IgD-negative memory B cell (primary cell): ENCODE data around the gene RBM12. TPM values are rescaled to one million over a fixed set of nuclear protein-coding genes. Genes with fewer than 3 reads are reported as not detected.
A peak's percentile ranks its signal among the peaks of the same experiment; 100 is the strongest.
"Not testable (repeated sequence)": the region's sequence is repeated elsewhere in the genome, so short reads cannot be mapped to it uniquely, and the experiment has no call there.

Source experiments
- H3K27ac Mint-ChIP-seq, 3 donors: one replicate each; pipeline ENCODE4 v1.8.0; 2020 to 2022; ENCODE audit warnings: mild to moderate bottlenecking in 3 of 3, mixed read lengths in 3 of 3, moderate library complexity in 1 of 3
- H3K27me3 Mint-ChIP-seq: one replicate; pipeline ENCODE4 v1.8.0; 2021; ENCODE audit warnings: mixed read lengths
- H3K36me3 Mint-ChIP-seq: one replicate; pipeline ENCODE4 v1.8.0; 2020; ENCODE audit warnings: mild to moderate bottlenecking, mixed read lengths
- H3K4me1 Mint-ChIP-seq, 3 donors: one replicate each; pipeline ENCODE4 v1.8.0; 2020 to 2022; ENCODE audit warnings: mixed read lengths in 3 of 3, mild to moderate bottlenecking in 1 of 3
- H3K4me3 Mint-ChIP-seq, 4 donors: one replicate each; pipeline ENCODE4 v1.8.0; 2020 to 2022; ENCODE audit warnings: mild to moderate bottlenecking in 4 of 4, mixed read lengths in 4 of 4, moderate library complexity in 3 of 4
- H3K9me3 Mint-ChIP-seq, 3 donors: one replicate each; pipeline ENCODE4 v1.8.0; 2020 to 2021; ENCODE audit warnings: mixed read lengths in 3 of 3, mild to moderate bottlenecking in 1 of 3
- polyA plus RNA-seq: library from polyadenylated mRNA; unstranded; fragments of 300-500 nt; fragmentation: Illumina TruSeq; gene quantifications from one replicate; pipeline ENCODE4 v1.2.3, GENCODE V29; 2021

RBM12 gene
- polyA plus RNA-seq, 1 donor from 2014 or later: 36.9 TPM

DNA sequence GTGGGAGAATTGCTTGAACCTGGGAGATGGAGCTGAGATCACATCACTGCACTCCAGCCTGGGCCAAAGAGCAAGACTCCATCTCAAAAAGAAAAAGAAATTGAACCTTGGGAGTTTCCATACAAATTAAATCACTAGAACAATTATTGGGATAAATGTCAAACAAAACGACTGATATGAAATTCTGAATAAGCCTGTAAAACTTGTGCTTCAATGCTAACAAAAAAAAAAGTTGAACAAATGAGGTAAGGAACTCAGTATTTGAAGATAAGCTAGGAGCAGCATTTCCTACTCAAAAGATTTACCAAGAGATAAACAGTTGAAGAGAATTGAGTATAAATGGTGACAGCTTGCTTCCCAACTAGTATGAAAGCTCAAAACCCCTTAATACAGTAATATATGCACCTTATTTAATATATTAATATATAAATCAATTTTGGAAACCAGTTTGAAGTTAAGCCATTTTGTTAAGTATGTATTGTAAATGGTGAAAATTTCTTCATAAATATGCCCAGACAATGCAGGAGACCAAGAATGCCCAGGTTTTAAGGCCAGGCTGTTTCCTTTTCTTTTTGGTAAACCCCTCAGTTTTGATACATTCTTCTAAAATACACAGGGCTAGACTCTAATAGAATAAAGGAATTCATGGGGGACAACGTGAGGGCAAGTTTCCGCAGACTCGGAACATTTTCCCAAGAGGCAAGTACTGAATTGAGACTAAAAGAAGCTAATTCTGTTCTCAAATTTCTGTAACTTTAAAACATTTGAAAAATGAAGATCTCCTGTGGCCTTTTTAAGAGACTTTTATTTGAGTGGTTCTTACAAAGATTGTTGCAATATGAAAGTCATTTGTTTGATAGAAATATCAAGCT, 38.4 kb upstream of the RBM12 start:
- Mint-ChIP-seq H3K36me3 (peaks cover 1% of the 10 kb centered on the region), H3K27ac (peak overlapping the region; percentile 68 to 92 (median 86)), H3K4me3 (peak overlapping the region in 1 of 4 donors; percentile 95), H3K9me3 (no peaks in the 10 kb centered on the region), H3K4me1 (peaks cover 11 to 22% (median 21%) of the 10 kb centered on the region in 3 donors), H3K27me3 (no peaks in the 10 kb centered on the region)

DNA sequence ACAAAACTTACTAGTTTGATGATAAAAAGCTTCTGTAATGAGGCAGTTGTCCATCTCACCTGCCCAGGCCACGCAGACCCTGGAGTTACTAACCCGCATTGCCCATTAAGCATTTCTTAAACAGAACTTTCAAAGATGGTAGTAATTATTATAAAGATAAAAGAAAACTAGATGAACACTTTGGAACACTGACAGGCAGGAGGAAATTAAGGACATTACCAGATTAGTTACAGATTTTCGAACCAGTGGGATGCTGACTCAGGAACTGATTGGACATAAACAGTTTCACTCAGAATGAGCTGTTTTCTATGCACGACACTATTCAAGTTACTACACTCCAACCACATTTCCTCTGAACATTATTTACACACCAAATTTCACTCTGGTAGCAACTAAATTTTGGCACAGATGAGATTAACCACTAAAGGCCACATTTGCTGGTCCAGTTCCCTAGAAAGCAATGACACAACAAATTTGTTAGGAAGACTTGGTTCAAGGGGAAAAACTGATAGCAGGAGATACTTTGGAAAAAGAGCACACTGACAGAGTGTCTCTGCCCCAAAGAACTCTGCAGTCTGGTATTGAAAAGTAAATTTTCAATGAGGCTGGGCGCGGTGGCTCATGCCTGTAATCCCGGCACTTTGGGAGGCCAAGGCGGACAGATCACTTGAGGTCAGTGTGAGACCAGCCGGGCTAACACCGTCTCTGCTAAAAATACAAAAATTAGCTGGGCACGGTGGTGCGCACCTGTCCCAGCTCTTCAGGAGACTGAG, 37.5 kb upstream of the RBM12 start:
- Mint-ChIP-seq H3K36me3 (peaks cover 1% of the 10 kb centered on the region), H3K27me3 (no peaks in the 10 kb centered on the region), H3K9me3 (no peaks in the 10 kb centered on the region), H3K27ac (peak overlapping the region; percentile 69 to 92 (median 86)), H3K4me1 (peaks cover 18 to 30% (median 25%) of the 10 kb centered on the region in 3 donors), H3K4me3 (peak overlapping the region; percentile 9 to 95 (median 65))

DNA sequence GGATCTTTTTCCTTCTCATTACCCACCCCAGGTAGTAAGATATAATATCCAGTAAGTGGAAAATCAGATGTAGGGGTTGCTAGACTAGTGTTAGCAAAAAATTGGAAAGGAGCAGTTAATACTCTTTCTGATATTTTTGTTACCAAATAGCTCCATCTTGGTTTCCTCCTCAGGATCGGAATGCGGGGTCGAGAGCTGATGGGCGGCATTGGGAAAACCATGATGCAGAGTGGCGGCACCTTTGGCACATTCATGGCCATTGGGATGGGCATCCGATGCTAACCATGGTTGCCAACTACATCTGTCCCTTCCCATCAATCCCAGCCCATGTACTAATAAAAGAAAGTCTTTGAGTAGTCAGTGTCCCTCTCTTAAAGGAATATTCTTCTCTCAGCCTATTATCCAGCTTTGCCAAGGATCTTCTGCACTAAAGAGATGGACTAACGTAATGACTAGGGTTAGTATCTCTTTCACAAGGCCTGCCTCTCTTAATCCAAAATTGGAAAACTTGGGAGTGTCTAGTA, 36.0 kb upstream of the RBM12 start:
- no peaks in the 10 kb centered on the region for H3K9me3 Mint-ChIP-seq
- peak overlapping the region; percentile 68 to 95 (median 84) for H3K4me3 Mint-ChIP-seq
- no peaks in the 10 kb centered on the region for H3K27me3 Mint-ChIP-seq
- H3K36me3 Mint-ChIP-seq: peaks cover 1% of the 10 kb centered on the region
- peak overlapping the region; percentile 71 to 86 (median 86) for H3K27ac Mint-ChIP-seq
- H3K4me1 Mint-ChIP-seq: peaks cover 19 to 30% (median 26%) of the 10 kb centered on the region in 3 donors

DNA sequence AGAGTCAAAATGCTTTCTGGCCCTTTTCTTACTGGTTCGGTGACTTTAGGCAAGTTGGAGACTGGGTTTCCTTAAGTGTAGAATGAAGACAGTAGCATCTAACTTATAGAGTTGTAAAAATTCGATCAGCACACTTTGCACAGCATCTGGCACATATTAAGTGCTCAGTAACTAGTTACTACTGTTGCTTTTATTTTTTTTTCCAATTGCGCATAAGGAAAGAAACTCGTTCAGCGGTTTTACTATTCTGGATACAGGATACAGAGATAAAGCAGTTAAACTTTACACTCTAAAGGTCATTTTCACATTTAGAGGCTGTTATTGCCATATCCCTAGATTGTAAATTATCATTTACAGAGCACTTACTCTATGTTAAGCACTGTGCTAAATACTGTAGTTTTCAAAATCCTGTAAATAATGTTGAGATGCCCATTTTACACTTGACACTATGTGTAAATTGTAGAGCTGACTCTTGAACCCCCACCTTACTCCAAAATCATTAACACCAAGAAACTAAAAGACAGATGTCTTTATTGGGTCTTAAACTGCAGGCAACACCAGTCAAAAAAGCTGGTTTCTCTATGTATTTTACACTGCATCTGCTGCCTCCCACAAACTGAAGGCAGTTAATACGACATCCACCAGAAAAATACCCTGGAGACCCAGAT, 35.4 kb upstream of the RBM12 start:
- Mint-ChIP-seq H3K36me3 (peaks cover 3% of the 10 kb centered on the region), H3K27me3 (no peaks in the 10 kb centered on the region), H3K4me1 (peaks cover 21 to 32% (median 30%) of the 10 kb centered on the region in 3 donors), H3K9me3 (no peaks in the 10 kb centered on the region), H3K4me3 (peak overlapping the region; percentile 94 to 96 (median 95)), H3K27ac (peak overlapping the region; percentile 86 to 97 (median 97))

DNA sequence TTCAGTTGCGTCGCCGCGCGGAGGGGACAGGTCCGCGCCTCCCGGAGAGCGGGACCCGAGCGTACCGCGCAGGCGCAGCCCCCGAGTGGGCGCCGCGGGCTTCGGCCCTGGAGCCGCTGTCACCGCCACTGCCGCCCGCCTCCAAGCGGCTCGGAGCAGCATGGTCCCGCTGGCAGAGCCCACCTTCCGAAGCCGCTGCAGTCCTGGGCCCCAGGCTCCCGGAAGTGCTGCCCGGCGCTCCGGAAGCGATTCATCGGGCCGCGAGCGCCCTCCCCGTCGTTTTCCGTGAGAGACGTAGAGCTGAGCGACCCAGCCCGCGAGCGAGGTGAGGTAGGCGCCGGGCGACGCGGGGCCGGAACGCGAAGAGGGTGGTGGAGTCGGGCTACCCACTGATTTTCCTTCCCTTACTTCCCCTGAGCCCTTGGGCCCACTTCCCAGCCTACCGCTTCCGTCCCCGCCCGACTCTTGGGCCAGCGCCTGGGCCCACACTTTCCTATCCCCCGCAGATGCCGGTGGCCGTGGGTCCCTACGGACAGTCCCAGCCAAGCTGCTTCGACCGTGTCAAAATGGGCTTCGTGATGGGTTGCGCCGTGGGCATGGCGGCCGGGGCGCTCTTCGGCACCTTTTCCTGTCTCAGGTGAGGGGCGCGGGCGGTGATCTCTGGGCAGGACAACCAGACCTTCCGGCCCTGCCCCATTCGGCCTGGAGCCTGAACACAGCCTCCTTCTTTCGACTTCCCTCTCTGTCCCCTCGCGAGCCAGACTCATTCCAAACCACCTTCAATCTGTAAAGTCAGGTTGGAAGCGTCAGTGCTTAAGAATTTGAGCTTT, 34.6 kb upstream of the RBM12 start, which contains the start of the genes NFS1 and ROMO1:
Gene NFS1 (minus strand): TSS at position 226 of the 830 bp plus-strand sequence. CDS start 64 bp downstream, at position 162.
Gene ROMO1 (plus strand): TSS at position 279 of the 830 bp plus-strand sequence. CDS start 228 bp downstream, at position 507.
- Mint-ChIP-seq H3K4me3 (peak within 1 kb of the TSS; percentile 94 to 96 (median 95)), H3K36me3 (peaks cover 3% of the 10 kb centered on the region), H3K9me3 (no peaks in the 10 kb centered on the region), H3K4me1 (peaks cover 21 to 32% (median 30%) of the 10 kb centered on the region in 3 donors), H3K27me3 (no peaks in the 10 kb centered on the region), H3K27ac (peak within 1 kb of the TSS; percentile 86 to 97 (median 97))

DNA sequence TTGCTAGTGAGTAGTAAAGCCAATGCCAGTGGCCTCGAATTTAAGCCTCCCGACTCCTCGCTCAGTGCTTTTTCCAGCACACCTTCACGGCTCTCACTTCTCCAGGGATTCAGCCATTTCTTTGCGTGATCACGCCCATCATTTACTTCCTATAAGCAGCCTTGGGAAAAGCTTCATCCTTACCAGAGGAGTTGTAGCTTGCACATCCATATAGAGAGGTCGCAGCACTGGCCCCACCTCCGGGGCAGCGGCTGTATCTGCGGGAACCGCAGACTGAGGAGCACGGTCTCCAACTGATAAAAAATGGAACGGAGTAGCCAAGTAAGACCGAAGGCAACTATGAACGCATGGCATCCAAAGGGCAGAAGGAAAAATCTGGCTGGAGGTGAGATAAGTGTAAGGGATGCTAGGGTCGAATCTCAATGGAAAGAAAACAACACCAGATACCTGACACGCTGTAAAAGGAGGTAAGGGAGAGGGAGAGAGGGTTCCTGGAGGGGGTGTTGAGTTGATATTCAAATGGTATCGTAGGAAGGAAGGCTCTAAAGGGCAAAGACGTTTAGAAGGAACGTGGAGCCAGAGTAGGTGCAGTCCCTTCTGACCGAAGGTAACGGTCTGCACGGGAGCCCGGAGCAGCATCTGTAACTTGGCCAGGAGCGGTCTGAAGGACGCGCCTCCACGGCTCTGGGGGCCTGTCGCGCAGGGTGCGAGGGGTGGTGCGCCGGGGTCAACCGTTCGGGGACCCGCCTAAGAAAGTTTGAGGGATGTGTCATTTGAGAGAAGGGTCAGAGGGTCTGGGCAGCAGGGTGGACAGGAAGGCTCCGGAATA, 33.8 kb upstream of the RBM12 start:
- Mint-ChIP-seq H3K9me3 (no peaks in the 10 kb centered on the region), H3K36me3 (peaks cover 3% of the 10 kb centered on the region), H3K27me3 (no peaks in the 10 kb centered on the region), H3K4me3 (peak overlapping the region; percentile 94 to 96 (median 95)), H3K4me1 (peaks cover 21 to 32% (median 30%) of the 10 kb centered on the region in 3 donors), H3K27ac (peak overlapping the region; percentile 84 to 97 (median 86))

DNA sequence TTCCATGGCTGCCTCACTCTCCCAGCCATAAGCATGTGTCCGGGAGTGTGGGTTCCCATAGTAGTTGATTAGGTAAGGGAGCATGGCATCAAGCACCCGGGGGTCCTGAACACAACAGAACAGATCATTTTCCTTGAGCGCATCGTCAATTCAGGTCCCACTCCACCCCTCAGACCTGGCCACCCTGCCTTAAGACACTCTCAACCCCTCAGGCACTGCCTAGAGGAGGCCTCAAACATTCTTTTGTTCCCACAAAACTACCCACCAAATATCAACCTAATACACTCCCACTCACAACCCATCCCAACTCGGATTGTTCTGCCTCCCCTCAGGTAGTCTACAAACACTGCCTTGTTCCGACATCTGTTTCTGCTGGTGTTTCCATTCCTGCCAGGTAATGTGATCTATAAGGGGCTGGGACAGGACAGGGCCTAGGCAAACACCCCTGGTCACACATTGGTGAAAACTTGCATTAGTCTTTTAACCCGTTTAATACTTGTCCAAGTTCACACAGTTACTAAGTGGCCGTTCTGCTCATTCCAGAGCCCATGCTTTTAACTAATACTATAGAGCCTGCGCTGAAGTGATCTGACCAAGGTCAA, 33.1 kb upstream of the RBM12 start:
- Mint-ChIP-seq H3K27ac (peak overlapping the region in 2 of 3 donors; percentile 84 to 86), H3K27me3 (no peaks in the 10 kb centered on the region), H3K9me3 (no peaks in the 10 kb centered on the region), H3K36me3 (peaks cover 3% of the 10 kb centered on the region), H3K4me1 (peaks cover 21 to 32% (median 30%) of the 10 kb centered on the region in 3 donors), H3K4me3 (peak overlapping the region; percentile 94 to 96 (median 95))

DNA sequence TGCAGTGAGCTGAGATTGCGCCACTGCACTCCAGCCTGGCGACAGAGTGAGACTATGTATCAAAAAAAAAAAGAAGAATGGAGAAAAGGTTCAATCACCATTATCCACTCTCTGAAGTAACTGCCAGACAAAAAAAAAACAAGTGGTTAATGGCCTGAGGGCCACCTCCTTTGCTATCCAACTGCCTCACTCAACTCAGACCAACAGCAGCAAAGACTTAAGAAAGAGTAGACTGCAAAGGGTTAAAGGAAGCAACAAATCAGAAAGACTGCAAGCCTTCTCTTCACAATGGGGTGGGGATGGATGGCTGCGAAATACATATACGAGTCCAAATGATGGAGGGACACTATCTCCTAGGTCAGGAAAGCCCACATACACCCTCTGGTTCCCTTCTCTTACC, 31.3 kb upstream of the RBM12 start:
- peak overlapping the region in 1 of 3 donors; percentile 30 for H3K27ac Mint-ChIP-seq
- no peaks in the 10 kb centered on the region for H3K27me3 Mint-ChIP-seq
- H3K4me3 Mint-ChIP-seq: peak overlapping the region in 2 of 4 donors; percentile 30 to 50
- peaks cover 1% of the 10 kb centered on the region for H3K36me3 Mint-ChIP-seq
- peaks cover 21 to 28% (median 25%) of the 10 kb centered on the region in 3 donors for H3K4me1 Mint-ChIP-seq
- H3K9me3 Mint-ChIP-seq: no peaks in the 10 kb centered on the region

DNA sequence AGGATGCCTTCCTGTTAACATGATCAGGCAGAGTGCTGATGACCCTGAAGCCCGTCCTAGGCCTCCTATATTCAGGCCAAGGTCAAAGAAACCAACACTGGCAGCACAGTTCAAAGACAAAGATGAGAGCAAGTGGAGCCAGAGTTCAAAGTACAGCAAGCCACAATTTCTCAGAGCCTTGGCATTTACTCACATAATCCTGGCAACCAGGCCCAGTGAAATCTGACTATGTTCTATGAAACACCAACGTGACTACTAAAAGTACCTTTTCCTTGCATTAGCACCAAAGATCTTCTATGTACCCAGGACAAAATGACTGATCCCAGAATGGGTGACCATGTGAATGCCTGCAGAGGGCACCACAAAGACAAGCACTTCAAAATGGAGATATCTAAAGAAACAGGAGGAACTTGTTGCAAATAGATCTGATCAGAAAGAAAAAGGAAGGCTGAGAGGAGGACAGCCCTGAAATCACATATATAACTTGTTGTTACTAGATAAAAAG, 30.6 kb upstream of the RBM12 start:
- Mint-ChIP-seq H3K36me3 (peaks cover 1% of the 10 kb centered on the region), H3K9me3 (no peaks in the 10 kb centered on the region), H3K27ac (peak overlapping the region in 1 of 3 donors; percentile 53)

DNA sequence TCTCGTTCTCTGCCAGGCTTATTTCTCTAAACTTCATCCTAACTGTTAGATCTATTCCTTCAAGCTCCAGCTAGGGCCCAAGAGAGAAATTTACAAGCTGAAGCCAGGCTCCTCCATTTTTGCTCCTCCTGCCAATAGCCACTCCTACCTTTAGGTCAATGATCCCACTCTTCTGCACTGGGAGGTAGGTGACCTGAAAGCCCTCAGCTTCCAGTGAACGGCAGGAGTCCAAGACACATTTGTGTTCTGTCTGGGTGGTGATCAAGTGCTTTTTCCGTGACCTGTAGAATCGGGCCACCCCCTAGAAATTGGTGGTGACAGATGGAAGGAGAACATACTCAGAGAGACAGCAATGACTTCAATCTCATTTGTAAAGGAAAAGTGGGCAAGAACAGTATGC, 25.6 kb upstream of the RBM12 start:
- peaks cover 6% of the 10 kb centered on the region for H3K36me3 Mint-ChIP-seq
- peak overlapping the region in 1 of 3 donors; percentile 28 for H3K27ac Mint-ChIP-seq
- H3K9me3 Mint-ChIP-seq: no peaks in the 10 kb centered on the region
- peaks cover 0 to under 1% (median 0%) of the 10 kb centered on the region in 3 donors for H3K4me1 Mint-ChIP-seq
- H3K4me3 Mint-ChIP-seq: no peak overlapping the region
- H3K27me3 Mint-ChIP-seq: no peaks in the 10 kb centered on the region

More for the DNA sequence above, 30.6 kb upstream of the RBM12 start:
- H3K4me1 Mint-ChIP-seq: peaks cover 21 to 23% (median 22%) of the 10 kb centered on the region in 3 donors
- H3K4me3 Mint-ChIP-seq: peak overlapping the region in 2 of 4 donors; percentile 30 to 47
- H3K27me3 Mint-ChIP-seq: no peaks in the 10 kb centered on the region

DNA sequence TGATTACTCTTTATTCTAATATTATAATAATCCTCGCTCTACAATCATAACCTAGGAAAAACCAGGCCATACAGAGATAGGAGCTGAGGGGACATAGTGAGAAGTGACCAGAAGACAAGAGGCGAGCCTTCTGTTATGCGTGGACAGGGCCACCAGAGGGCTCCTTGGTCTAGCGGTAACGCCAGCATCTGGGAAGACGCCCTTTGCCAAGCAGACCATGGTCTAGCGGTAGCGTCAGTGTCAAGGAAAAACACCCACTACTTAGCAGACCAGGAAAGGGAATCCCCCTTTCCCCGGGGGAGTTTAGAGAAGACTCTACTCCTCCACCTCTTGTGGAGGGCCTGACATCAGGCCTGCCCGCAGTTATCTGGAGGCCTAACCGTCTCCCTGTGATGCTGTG, 22.2 kb upstream of the RBM12 start:
- not testable (repeated sequence) for H3K4me3 Mint-ChIP-seq, H3K27me3 Mint-ChIP-seq, H3K36me3 Mint-ChIP-seq

DNA sequence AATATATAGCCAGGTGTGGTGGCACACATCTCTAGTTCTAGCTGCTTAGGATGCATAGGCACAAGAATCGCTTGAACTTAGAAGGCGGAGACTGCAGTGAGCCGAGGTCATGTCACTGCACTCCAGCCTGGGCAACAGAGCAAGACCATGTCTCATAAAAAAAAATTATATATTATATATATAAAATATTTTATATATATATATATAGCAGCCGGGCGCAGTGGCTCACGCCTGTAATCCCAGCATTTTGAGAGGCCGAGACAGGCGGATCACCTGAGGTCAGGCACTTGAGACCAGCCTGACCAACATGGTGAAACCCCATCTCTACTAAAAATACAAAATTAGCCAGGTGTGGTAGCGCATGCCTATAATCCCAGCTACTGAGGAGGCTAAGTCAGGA, 20.7 kb upstream of the RBM12 start:
- not testable (repeated sequence) for H3K27ac Mint-ChIP-seq

More for the DNA sequence above, 22.2 kb upstream of the RBM12 start:
- H3K27ac Mint-ChIP-seq, H3K9me3 Mint-ChIP-seq, H3K4me1 Mint-ChIP-seq: not testable (repeated sequence)

More for the DNA sequence above, 20.7 kb upstream of the RBM12 start:
- H3K9me3 Mint-ChIP-seq, H3K27me3 Mint-ChIP-seq, H3K4me1 Mint-ChIP-seq, H3K4me3 Mint-ChIP-seq, H3K36me3 Mint-ChIP-seq: not testable (repeated sequence)
